Caki2 (cell line): ENCODE measurements around the gene MAP2K5. TPM values are rescaled to one million over a fixed set of nuclear protein-coding genes. Genes with fewer than 3 reads are reported as not detected.

Experiments
- DNase-seq: peaks from one replicate; pipeline ENCODE4 v3.0.0-alpha.2; 2015; ENCODE audit warnings: low read depth
- in situ Hi-C: cut with HindIII; loops from 2 replicates; pipeline ENCODE4 v1.10.0; 2016; ENCODE audit warnings: low sequenced_read_pairs, low pct_unique_long_range_greater_than_20kb, mixed read lengths
- total RNA-seq: library from RNA; depleted of rRNA; stranded (reverse); fragments of >200 nt; shearing (Covaris generic); gene quantifications from 2 replicates; pipeline ENCODE4 v1.2.3, GENCODE V29; 2014; ENCODE audit warnings: low replicate concordance

Gene MAP2K5
- total RNA-seq, 1 experiment from 2014 or later, result 5.4 TPM

GRCh38 chr15:67550522-67550921 lies 8.0 kb downstream of the MAP2K5 start:
- in situ Hi-C loops, result no loop called here
- no peak for DNase-seq

GRCh38 chr15:67551207-67551743 lies 8.8 kb downstream of the MAP2K5 start:
- DNase-seq, result no peak
- in situ Hi-C loops, result no loop called here

DNA sequence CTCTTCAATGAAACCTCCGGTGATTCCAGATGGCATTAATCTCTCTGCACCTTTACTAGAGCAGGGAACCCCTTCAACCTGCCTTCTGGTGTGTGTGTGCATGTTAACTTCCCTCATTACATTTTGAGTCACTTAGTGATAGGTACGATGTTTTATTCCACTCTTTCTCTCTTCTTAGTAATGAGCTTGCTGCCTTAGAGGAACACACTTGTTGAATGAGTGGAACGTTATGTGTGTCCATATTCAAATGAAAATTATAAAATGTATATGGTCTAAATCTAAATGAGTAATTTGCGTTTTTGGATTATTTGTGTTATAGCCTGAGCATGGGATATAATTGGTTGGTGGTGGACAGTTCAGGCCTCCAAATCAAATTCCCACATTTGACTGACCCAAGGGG lies 12.1 kb downstream of the MAP2K5 start:
- no peak for DNase-seq
- in situ Hi-C loops, result no loop called here

GRCh38 chr15:67556976-67557570 lies 14.6 kb downstream of the MAP2K5 start:
- in situ Hi-C loops, result no loop called here
- DNase-seq, result no peak

- DNase-seq, result no peak
- in situ Hi-C loops, result no loop called here
Observed at GRCh38 chr15:67558502-67558901, 16.0 kb downstream of the MAP2K5 start.

DNA sequence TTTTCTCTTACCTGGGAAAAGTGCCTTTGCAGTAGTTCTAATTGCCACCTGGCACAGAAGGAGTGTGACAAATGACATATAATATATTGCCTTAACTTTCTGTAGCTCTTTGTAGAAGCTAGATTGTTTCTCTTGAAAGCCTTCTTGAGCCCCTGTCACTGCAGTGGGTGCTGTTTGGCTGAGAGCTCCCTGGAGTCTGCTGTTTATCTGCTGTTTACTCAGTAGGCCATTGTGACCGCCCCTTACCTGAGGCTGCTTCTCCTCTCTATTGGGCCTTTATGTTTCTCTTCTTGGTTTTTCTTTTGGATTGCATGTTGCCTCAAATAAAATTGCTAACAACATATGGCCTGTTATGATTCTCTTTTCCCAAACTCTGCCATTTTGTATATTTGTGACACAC lies 16.7 kb downstream of the MAP2K5 start:
- in situ Hi-C loops, result no loop called here
- DNase-seq, result no peak

GRCh38 chr15:67559576-67559975 lies 17.1 kb downstream of the MAP2K5 start:
- in situ Hi-C loops, result no loop called here
- no peak for DNase-seq

DNA sequence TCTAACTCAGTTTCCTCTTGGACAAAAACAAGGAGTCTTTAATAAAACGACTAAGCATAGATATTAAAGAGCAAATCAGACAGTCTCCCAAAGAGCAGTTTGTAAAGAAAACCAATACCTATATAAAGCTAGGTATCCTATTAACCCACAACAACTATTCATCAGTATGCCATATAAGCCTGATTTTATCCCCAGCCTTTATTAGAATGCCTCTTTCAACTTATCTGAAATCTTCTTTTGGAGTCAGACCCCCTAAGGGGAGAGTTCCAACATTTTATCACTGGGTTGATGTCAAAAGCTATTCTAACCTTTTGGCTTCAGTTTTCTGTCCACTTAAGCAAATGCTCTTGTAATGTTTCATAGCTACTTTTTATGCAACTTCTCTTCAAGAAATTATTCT lies 17.8 kb downstream of the MAP2K5 start:
- DNase-seq, result no peak
- in situ Hi-C loops, result no loop called here

DNA sequence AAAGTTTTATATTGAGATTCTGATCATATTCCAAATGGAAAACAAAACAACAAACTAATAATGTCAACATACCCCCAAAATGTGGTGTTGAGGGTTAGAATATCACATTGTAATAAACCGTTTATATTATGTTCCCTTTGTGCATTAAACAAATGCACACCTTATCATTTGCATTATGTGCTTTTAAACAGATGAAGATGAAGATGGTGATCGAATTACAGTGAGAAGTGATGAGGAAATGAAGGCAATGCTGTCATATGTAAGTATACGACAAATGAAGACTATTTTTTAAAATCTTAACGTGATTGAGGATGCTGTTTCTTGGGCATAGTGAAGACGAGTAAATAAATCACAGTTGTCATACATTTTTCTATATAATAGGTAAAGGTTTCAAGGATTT lies 20.6 kb downstream of the MAP2K5 start:
- in situ Hi-C loops, result no loop called here
- no peak for DNase-seq

GRCh38 chr15:67564021-67564967 lies 21.8 kb downstream of the MAP2K5 start:
- no peak for DNase-seq
- in situ Hi-C loops, result no loop called here

DNA sequence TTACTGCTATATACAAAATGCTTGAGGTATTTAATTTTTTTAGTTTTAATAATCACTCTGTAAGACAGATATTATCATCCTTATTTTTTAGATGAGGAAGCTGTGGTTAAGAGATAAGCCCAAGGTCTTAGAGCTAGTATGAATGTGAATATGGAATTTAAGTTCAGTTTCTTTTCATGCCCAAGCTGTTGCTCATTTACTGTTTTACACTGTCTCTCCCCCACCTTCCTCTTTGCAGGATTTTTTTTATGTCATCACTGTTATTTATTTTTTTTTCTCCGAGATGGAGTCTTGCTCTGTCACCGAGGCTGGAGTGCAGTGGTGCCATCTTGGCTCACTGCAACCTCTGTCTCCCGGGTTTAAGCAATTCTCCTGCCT lies 22.5 kb downstream of the MAP2K5 start:
- DNase-seq, result no peak
- in situ Hi-C loops, result no loop called here

GRCh38 chr15:67569668-67570067 lies 27.2 kb downstream of the MAP2K5 start:
- no peak for DNase-seq
- in situ Hi-C loops, result no loop called here

DNA sequence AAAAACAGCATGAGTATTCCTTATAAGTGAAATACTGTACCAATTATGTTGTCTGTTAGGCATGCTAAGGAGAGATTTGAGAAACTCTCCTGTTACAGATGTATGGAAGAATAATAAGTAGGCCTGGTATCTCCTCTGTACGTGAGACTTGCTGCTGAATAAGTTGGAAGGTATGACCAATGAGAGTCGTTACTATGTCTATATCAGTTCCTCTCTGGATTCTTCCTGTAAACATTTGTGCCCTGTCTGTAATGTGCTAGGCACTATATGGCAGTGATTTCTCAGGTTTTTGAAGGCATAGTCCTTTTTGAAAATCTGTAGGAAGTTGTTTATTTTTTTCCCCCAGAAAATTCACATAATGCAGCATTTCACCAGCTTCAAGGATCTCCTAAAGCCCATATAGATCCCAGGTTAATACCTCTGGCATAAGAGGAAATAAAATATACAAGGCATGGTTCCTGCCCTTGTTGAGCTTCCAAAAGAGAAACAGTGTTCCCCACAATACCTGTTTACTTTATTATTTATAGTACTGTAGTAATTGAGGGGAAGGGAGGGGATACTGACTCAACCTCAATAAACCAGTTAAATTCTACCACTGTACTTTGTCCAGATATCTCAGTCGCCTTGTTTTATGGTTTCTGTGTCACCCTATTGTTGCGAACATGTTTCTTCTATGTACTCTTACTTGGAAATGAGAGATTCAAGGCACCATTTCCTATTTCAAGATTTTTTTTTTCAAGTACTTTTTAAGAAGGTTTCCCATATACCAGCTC lies 28.6 kb downstream of the MAP2K5 start:
- in situ Hi-C loops, result no loop called here
- DNase-seq, result no peak

DNA sequence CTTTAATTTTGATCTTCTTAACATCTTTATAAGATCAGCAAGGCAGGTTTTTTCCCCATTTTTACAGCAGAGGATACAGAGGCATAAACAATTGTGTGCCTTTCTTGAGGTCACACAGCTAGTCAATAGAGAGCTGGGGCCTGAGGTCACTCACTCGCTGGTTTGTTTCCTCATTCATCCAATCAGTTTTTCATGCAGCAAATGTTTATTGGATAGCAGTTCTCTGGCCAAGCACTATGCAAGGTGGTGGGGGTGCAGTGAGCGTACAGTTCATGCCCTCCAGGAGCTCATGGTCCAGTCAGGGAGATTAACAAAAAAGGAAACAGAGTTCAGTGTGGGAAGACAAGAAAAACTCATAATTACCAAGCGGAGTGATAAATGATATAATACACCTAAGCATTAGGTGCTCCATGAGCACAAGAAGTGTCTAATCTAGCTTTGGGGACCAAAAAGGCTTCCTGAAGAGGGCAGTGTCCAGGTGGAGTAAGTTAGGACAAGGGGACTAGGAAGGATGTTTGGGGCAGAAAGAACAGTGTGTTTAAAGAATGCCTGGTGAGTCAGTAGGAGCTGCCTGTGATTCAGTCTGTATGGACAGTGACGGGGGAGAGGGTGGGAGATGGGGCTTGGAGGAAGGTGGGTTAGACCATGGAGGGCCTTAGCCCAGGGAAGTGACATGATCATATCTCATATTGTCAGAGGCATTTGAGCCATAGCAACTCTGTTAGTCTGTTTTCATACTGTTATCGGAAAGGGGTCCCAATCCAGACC lies 29.3 kb downstream of the MAP2K5 start:
- no peak for DNase-seq
- in situ Hi-C loops, result no loop called here

DNA sequence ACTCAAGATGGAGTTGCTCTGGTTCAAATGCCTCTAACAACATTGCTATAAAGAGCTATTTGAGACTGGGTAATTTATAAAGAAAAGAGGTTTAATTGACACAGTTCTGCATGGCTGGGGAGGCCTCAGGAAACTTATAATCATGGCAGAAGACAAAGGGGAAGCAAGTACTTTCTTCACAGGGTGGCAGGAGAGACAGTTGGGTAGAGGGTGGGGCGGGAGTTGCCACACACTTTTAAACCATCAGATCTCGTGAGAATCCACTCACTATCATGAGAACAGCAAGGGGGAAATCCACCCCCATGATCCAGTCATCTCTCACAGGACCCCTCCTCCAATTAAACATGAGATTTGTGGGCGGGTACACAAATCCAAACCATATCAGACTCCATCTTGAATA lies 30.7 kb downstream of the MAP2K5 start:
- DNase-seq, result no peak
- in situ Hi-C loops, result no loop called here

GRCh38 chr15:67575039-67575502 lies 32.6 kb downstream of the MAP2K5 start:
- in situ Hi-C loops, result no loop called here
- no peak for DNase-seq

GRCh38 chr15:67578020-67578600 lies 35.6 kb downstream of the MAP2K5 start:
- DNase-seq, result no peak
- in situ Hi-C loops, result no loop called here

- no peak for DNase-seq
- in situ Hi-C loops, result no loop called here
Observed at GRCh38 chr15:67579164-67579563, 36.7 kb downstream of the MAP2K5 start.
